ENCODE results near the gene RGS6.

DNA sequence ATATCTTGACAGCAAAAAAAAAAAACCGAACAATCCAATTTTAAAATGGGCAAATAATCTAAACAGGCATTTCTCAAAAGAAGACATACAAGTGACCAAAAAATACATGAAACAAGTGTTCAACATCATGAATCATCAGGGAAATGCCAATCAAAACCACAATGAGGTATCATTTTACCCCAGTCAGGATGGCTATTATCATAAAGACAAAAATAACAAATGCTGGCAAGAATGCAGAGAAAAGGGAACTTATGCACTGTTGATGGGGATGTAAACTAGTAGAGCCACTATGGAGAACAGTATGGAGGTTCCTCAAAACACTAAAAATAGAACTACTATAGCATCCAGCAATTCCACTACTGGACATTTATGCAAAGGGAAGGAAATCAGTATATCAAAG, 448.2 kb downstream of the RGS6 start:
- TF ChIP-seq POLR2A (IDR thresholded peaks at IDR 0.05; ENCODE audit: low read depth, low read length) (no peak), SMC3 (IDR thresholded peaks at IDR 0.05; ENCODE audit: low read depth, low read length) (no peak), MXI1 (IDR thresholded peaks at IDR 0.05; ENCODE audit: borderline replicate concordance, low read depth, low read length) (no peak), RFX5 (IDR thresholded peaks at IDR 0.05; ENCODE audit: low read depth, low read length) (no peak), USF2 (IDR thresholded peaks at IDR 0.05; ENCODE audit: low read depth, low read length) (no peak), FOS (IDR thresholded peaks at IDR 0.05; ENCODE audit: low read depth, low read length) (no peak), BHLHE40 (IDR thresholded peaks at IDR 0.05; ENCODE audit: low read depth, low read length) (no peak), CEBPB (IDR thresholded peaks at IDR 0.05; ENCODE audit: low read depth, low read length) (no peak)
- TF ChIP-seq, protein P1, sequence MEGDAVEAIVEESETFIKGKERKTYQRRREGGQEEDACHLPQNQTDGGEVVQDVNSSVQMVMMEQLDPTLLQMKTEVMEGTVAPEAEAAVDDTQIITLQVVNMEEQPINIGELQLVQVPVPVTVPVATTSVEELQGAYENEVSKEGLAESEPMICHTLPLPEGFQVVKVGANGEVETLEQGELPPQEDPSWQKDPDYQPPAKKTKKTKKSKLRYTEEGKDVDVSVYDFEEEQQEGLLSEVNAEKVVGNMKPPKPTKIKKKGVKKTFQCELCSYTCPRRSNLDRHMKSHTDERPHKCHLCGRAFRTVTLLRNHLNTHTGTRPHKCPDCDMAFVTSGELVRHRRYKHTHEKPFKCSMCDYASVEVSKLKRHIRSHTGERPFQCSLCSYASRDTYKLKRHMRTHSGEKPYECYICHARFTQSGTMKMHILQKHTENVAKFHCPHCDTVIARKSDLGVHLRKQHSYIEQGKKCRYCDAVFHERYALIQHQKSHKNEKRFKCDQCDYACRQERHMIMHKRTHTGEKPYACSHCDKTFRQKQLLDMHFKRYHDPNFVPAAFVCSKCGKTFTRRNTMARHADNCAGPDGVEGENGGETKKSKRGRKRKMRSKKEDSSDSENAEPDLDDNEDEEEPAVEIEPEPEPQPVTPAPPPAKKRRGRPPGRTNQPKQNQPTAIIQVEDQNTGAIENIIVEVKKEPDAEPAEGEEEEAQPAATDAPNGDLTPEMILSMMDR (conservative IDR thresholded peaks at IDR 0.05; ENCODE audit: low read depth, low read length), result no peak
- TF ChIP-seq, protein P2, sequence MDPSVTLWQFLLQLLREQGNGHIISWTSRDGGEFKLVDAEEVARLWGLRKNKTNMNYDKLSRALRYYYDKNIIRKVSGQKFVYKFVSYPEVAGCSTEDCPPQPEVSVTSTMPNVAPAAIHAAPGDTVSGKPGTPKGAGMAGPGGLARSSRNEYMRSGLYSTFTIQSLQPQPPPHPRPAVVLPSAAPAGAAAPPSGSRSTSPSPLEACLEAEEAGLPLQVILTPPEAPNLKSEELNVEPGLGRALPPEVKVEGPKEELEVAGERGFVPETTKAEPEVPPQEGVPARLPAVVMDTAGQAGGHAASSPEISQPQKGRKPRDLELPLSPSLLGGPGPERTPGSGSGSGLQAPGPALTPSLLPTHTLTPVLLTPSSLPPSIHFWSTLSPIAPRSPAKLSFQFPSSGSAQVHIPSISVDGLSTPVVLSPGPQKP (IDR thresholded peaks at IDR 0.05; ENCODE audit: borderline replicate concordance, low read depth, low read length), result no peak
